Adrenal gland (tissue), 5 donors: ENCODE results near the gene RIMKLB.

ENCODE experiments used
- CTCF ChIP-seq, 6 experiments: fragments of 450-650 bp in 4 of 6; fragments of 200-600 bp in 2 of 6; sonication (generic) in 1 of 6; IDR thresholded peaks; 1 replicate in 5 of 6; 2 replicates in 1 of 6; pipeline versions ENCODE4 v1.5.1 to v1.8.0; 2016 to 2021; ENCODE audit warnings: antibody characterized with exemption in 6 of 6, mild to moderate bottlenecking in 2 of 6, moderate library complexity in 1 of 6
- POLR2A ChIP-seq, 2 donors: fragments of 450-650 bp; IDR thresholded peaks; one replicate each; pipeline ENCODE4 v1.6.1; 2017; ENCODE audit warnings: antibody characterized with exemption in 2 of 2, mild to moderate bottlenecking in 2 of 2, moderate library complexity in 1 of 2
- donor health status: DM: no; HTN: no; CAD: no.

- no peak for TF ChIP-seq CTCF (IDR thresholded peaks at IDR 0.05)
- TF ChIP-seq POLR2A (IDR thresholded peaks at IDR 0.05) = no peak
These were observed 1.1 kb downstream of the RIMKLB start for GRCh38 chr12:8698879-8699278.
